H9 (cell line): Measurements from ENCODE around the gene TBXAS1. TPM values are rescaled to one million over a fixed set of nuclear protein-coding genes. Genes with fewer than 3 reads are reported as not detected.

ENCODE experiments used
- DNase-seq: peaks from one replicate; pipeline ENCODE4 v3.0.0-alpha.2; 2017
- H2AFZ ChIP-seq: one replicate; pipeline ENCODE4 v1.6.1; 2013; ENCODE audit warnings: mild to moderate bottlenecking, low read length, control low read depth, moderate library complexity
- H2AK5ac ChIP-seq: 2 replicates; pipeline ENCODE4 v1.6.1; 2013; ENCODE audit warnings: low read length, control low read depth, mixed read lengths; ENCODE audit not compliant: insufficient read length
- H2BK120ac ChIP-seq: one replicate; pipeline ENCODE4 v1.6.1; 2013; ENCODE audit warnings: low read depth, mild to moderate bottlenecking, low read length, control low read depth, inconsistent platforms; ENCODE audit not compliant: poor library complexity, severe bottlenecking
- H2BK12ac ChIP-seq: 2 replicates; pipeline ENCODE4 v1.6.1; 2013; ENCODE audit warnings: low read length, control low read depth, mixed read lengths, low read depth; ENCODE audit not compliant: insufficient read length
- H2BK15ac ChIP-seq: 2 replicates; pipeline ENCODE4 v1.6.1; 2013; ENCODE audit warnings: low read depth, low read length, control low read depth
- H2BK20ac ChIP-seq: one replicate; pipeline ENCODE4 v1.6.1; 2013; ENCODE audit warnings: low read depth, mild to moderate bottlenecking, low read length, control low read depth, inconsistent platforms; ENCODE audit not compliant: poor library complexity, severe bottlenecking
- H2BK5ac ChIP-seq: 2 replicates; pipeline ENCODE4 v1.6.1; 2013; ENCODE audit warnings: low read length, control low read depth, mixed read lengths; ENCODE audit not compliant: insufficient read length
- H3K14ac ChIP-seq: 2 replicates; pipeline ENCODE4 v1.6.1; 2013; ENCODE audit warnings: low read length, control low read depth; ENCODE audit not compliant: insufficient read depth
- H3K18ac ChIP-seq: 2 replicates; pipeline ENCODE4 v1.6.1; 2013; ENCODE audit warnings: low read depth, mild to moderate bottlenecking, mixed read lengths, low read length, control low read depth; ENCODE audit not compliant: insufficient read length
- H3K23ac ChIP-seq: 2 replicates; pipeline ENCODE4 v1.6.1; 2013; ENCODE audit warnings: low read length, control low read depth, mixed read lengths, low read depth; ENCODE audit not compliant: insufficient read length
- H3K23me2 ChIP-seq: 2 replicates; pipeline ENCODE4 v1.6.1; 2013; ENCODE audit warnings: low read depth, mild to moderate bottlenecking, mixed read lengths, low read length, control low read depth; ENCODE audit not compliant: insufficient read length, poor library complexity, severe bottlenecking
- H3K27ac ChIP-seq: 2 replicates; pipeline ENCODE4 v1.5.1; 2013; ENCODE audit warnings: low read length, control low read depth, mixed read lengths, low read depth; ENCODE audit not compliant: insufficient read length
- H3K27me3 ChIP-seq: 2 replicates; pipeline ENCODE4 v1.6.1; 2013; ENCODE audit warnings: low read length, control low read depth, inconsistent platforms; ENCODE audit not compliant: insufficient read depth
- H3K4ac ChIP-seq: 2 replicates; pipeline ENCODE4 v1.6.1; 2013; ENCODE audit warnings: low read depth, mild to moderate bottlenecking, control low read depth, inconsistent platforms, low read length, moderate library complexity
- H3K4me1 ChIP-seq: 2 replicates; pipeline ENCODE4 v1.6.1; 2013; ENCODE audit warnings: low read length, control low read depth, inconsistent platforms; ENCODE audit not compliant: insufficient read depth
- H3K4me2 ChIP-seq: 2 replicates; pipeline ENCODE4 v1.6.1; 2013; ENCODE audit warnings: low read length, control low read depth, mixed read lengths; ENCODE audit not compliant: insufficient read length, insufficient read depth
- H3K56ac ChIP-seq: 2 replicates; pipeline ENCODE4 v1.6.1; 2013; ENCODE audit warnings: low read depth, mild to moderate bottlenecking, mixed read lengths, low read length, control low read depth; ENCODE audit not compliant: insufficient read length
- H3K79me1 ChIP-seq: 2 replicates; pipeline ENCODE4 v1.6.1; 2013; ENCODE audit warnings: low read depth, mild to moderate bottlenecking, moderate library complexity, low read length, control low read depth, inconsistent platforms; ENCODE audit not compliant: insufficient read depth, poor library complexity, severe bottlenecking
- H3K79me2 ChIP-seq: 2 replicates; pipeline ENCODE4 v1.6.1; 2013; ENCODE audit warnings: low read length, control low read depth, inconsistent platforms; ENCODE audit not compliant: insufficient read depth
- H3K9ac ChIP-seq: 2 replicates; pipeline ENCODE4 v1.6.1; 2013; ENCODE audit warnings: low read length, control low read depth, mixed read lengths; ENCODE audit not compliant: insufficient read length; ENCODE audit errors: extremely low read depth
- H3K9me3 ChIP-seq: one replicate; pipeline ENCODE4 v1.6.1; 2013; ENCODE audit warnings: low read depth, low read length, inconsistent platforms; ENCODE audit not compliant: control insufficient read depth
- H3T11ph ChIP-seq: one replicate; pipeline ENCODE4 v1.6.1; 2013; ENCODE audit warnings: mild to moderate bottlenecking, low read length, control low read depth, inconsistent platforms
- H4K20me1 ChIP-seq: one replicate; pipeline ENCODE4 v1.6.1; 2013; ENCODE audit not compliant: control insufficient read depth, insufficient read length, insufficient read depth
- H4K5ac ChIP-seq: 2 replicates; pipeline ENCODE4 v1.6.1; 2013; ENCODE audit warnings: low read depth, mild to moderate bottlenecking, mixed read lengths, low read length, control low read depth; ENCODE audit not compliant: insufficient read length
- H4K8ac ChIP-seq: replicated peaks from 2 replicates; pipeline ENCODE4 v1.6.1; 2013; ENCODE audit warnings: low read length, control low read depth, mixed read lengths, low read depth; ENCODE audit not compliant: insufficient read length
- H4K91ac ChIP-seq: 2 replicates; pipeline ENCODE4 v1.6.1; 2013; ENCODE audit warnings: low read depth, mild to moderate bottlenecking, moderate library complexity, mixed read lengths, low read length, control low read depth; ENCODE audit not compliant: insufficient read length
- H3K27ac Mint-ChIP-seq, 3 experiments: 2 replicates in 2 of 3; 3 replicates in 1 of 3; pipeline ENCODE4 v1.8.0; 2020 to 2021; ENCODE audit warnings: mixed read lengths in 3 of 3, mild to moderate bottlenecking in 1 of 3, moderate library complexity in 1 of 3
- H3K27me3 Mint-ChIP-seq: 2 replicates; pipeline ENCODE4 v1.8.0; 2021; ENCODE audit warnings: low read depth, mild to moderate bottlenecking, moderate library complexity, mixed read lengths
- H3K36me3 Mint-ChIP-seq, 3 experiments: 2 replicates in 2 of 3; 3 replicates in 1 of 3; pipeline ENCODE4 v1.8.0; 2020 to 2021; ENCODE audit warnings: low read depth in 3 of 3, mixed read lengths in 3 of 3; ENCODE audit not compliant: insufficient read depth in 1 of 3
- H3K4me1 Mint-ChIP-seq, 2 experiments: 2 replicates each; pipeline ENCODE4 v1.8.0; 2020; ENCODE audit warnings: mixed read lengths in 2 of 2
- H3K4me3 Mint-ChIP-seq, 2 experiments: 2 replicates in 1 of 2; 3 replicates in 1 of 2; pipeline ENCODE4 v1.8.0; 2020 to 2021; ENCODE audit warnings: mild to moderate bottlenecking in 2 of 2, mixed read lengths in 2 of 2, moderate library complexity in 1 of 2
- H3K9me3 Mint-ChIP-seq, 2 experiments: 2 replicates in 1 of 2; 3 replicates in 1 of 2; pipeline ENCODE4 v1.8.0; 2020; ENCODE audit warnings: mild to moderate bottlenecking in 2 of 2, mixed read lengths in 2 of 2, moderate library complexity in 1 of 2
- CTCF ChIP-seq: fragments of 200-600 bp; sonication (generic); conservative IDR thresholded peaks from 3 replicates; pipeline ENCODE4 v1.8.0; 2021; ENCODE audit warnings: antibody characterized with exemption, mild to moderate bottlenecking
- WGBS: extraction: QIAGEN DNeasy Blood & Tissue Kit; methylation state at CpG from one replicate; pipeline ENCODE4 v1.1.7; 2013; ENCODE audit warnings: missing lambda C conversion rate, low lambda C conversion rate, mixed read lengths; ENCODE audit not compliant: insufficient read length; ENCODE audit errors: extremely low coverage; 5-methylcytosine and 5-hydroxymethylcytosine counted together
- total RNA-seq: library from RNA; stranded (reverse); gene quantifications from 2 replicates; pipeline ENCODE4 v1.2.1, GENCODE V29; 2021

TBXAS1 gene
- total RNA-seq, 1 experiment from 2014 or later: 0.39 TPM

DNA sequence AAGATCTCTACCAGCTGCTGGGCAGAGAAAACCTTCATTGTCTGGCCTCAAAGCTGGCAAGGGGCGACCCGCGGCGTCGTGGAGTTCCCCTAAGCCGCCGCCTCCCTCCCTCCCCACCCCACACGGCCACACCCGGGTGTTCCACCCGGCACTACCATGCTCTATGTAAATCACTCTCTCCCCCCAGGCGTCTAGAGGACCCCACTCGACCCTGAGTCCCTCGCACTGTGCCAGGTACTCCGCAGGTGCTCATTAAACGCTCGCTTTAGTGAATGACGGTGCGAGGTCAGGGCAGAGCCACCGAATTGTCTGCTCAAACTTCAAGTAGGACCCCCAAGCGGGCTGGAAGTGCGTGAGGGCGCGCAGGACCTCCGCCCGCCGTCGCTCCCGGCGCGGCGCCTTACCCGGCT, 233.1 kb downstream of the TBXAS1 start:
- H3K79me1 ChIP-seq: no peaks in the 10 kb centered on the region
- H2BK120ac ChIP-seq: no peak overlapping the region
- Mint-ChIP-seq H3K4me3 (peak overlapping the region; percentile 78 to 82), H3K4me1 (peaks cover 8 to 11% of the 10 kb centered on the region in 2 experiments; a peak in 3 of 4 replicates), H3K27me3 (peaks cover 39% of the 10 kb centered on the region), H3K36me3 (peaks cover 4 to 12% (median 7%) of the 10 kb centered on the region in 3 experiments; a peak in 6 of 7 replicates), H3K9me3 (peaks cover 12% of the 10 kb centered on the region in 2 experiments), H3K27ac (no peak overlapping the region)
- no peak overlapping the region; the same call in 1 of the 2 replicates for H2BK15ac ChIP-seq
- H3K27ac ChIP-seq: no peak overlapping the region
- H2BK5ac ChIP-seq: no peak overlapping the region
- H3K9ac ChIP-seq: no peak overlapping the region
- TF ChIP-seq CTCF: no peak
- peak overlapping the region; percentile 83; the same call in 1 of the 2 replicates for H3K14ac ChIP-seq
- no peak overlapping the region for H3K23ac ChIP-seq
- H3K4me2 ChIP-seq: peak overlapping the region; percentile 23
- no peak overlapping the region for H4K91ac ChIP-seq
- no peak overlapping the region for H2BK20ac ChIP-seq
- H3K9me3 ChIP-seq: no peaks in the 10 kb centered on the region
- H3K79me2 ChIP-seq: no peaks in the 10 kb centered on the region; the same call in 1 of the 2 replicates
- no peak overlapping the region for H2AK5ac ChIP-seq
- H2AFZ ChIP-seq: no peak overlapping the region
- no peak overlapping the region for H3K4ac ChIP-seq
- H3K23me2 ChIP-seq: peaks cover 5% of the 10 kb centered on the region
- H4K5ac ChIP-seq: no peak overlapping the region
- no peaks in the 10 kb centered on the region for H3K4me1 ChIP-seq
- DNase-seq: peak; percentile 42
- no peak overlapping the region for H2BK12ac ChIP-seq
- H3T11ph ChIP-seq: no peak overlapping the region
- no peaks in the 10 kb centered on the region for H4K20me1 ChIP-seq
- no peak overlapping the region for H4K8ac ChIP-seq
- H3K56ac ChIP-seq: no peak overlapping the region
- WGBS: no CpG with 5 or more reads among the region's 32 CpGs
- H3K18ac ChIP-seq: no peak overlapping the region
- peaks cover 5% of the 10 kb centered on the region; the same call in 1 of the 2 replicates for H3K27me3 ChIP-seq
